ENCODE measurements around the gene MEG3.
A peak's percentile ranks its signal among the peaks of the same experiment; 100 is the strongest.

Gene MEG3

GRCh38 chr14:100834082-100834793 is 8.3 kb downstream of the MEG3 start:
- H3K27me3 Mint-ChIP-seq (ENCODE audit: low read depth) = peaks cover 11% of the 10 kb centered on the region
- TF ChIP-seq CTCF (IDR thresholded peaks at IDR 0.05; ENCODE audit: unreplicated experiment in 3 of 3) = no peak
- H3K9me3 Mint-ChIP-seq = peaks cover 2% of the 10 kb centered on the region
- no peak overlapping the region for H3K4me3 Mint-ChIP-seq
- H3K27ac Mint-ChIP-seq = peak overlapping the region in 1 of 3 experiments; percentile 54
- H3K4me1 Mint-ChIP-seq = peaks cover 61% of the 10 kb centered on the region
- H3K36me3 Mint-ChIP-seq (ENCODE audit: low read depth) = no peaks in the 10 kb centered on the region

GRCh38 chr14:100834794-100835547 is 9.1 kb downstream of the MEG3 start:
- peak overlapping the region in 1 of 3 experiments; percentile 15 for H3K27ac Mint-ChIP-seq
- TF ChIP-seq CTCF (IDR thresholded peaks at IDR 0.05; ENCODE audit: unreplicated experiment in 3 of 3) = no peak
- no peaks in the 10 kb centered on the region for H3K9me3 Mint-ChIP-seq
- no peak overlapping the region for H3K4me3 Mint-ChIP-seq
- H3K4me1 Mint-ChIP-seq = peaks cover 61% of the 10 kb centered on the region
- no peaks in the 10 kb centered on the region for H3K36me3 Mint-ChIP-seq (ENCODE audit: low read depth)
- peaks cover 11% of the 10 kb centered on the region for H3K27me3 Mint-ChIP-seq (ENCODE audit: low read depth)

GRCh38 chr14:100835548-100836310 is 9.8 kb downstream of the MEG3 start:
- H3K36me3 Mint-ChIP-seq (ENCODE audit: low read depth) = no peaks in the 10 kb centered on the region
- TF ChIP-seq CTCF (IDR thresholded peaks at IDR 0.05; ENCODE audit: unreplicated experiment in 3 of 3) = no peak
- no peak overlapping the region for H3K4me3 Mint-ChIP-seq
- H3K9me3 Mint-ChIP-seq = no peaks in the 10 kb centered on the region
- peak overlapping the region in 2 of 3 experiments; percentile 15 for H3K27ac Mint-ChIP-seq
- H3K4me1 Mint-ChIP-seq = peaks cover 61% of the 10 kb centered on the region
- peaks cover 13% of the 10 kb centered on the region for H3K27me3 Mint-ChIP-seq (ENCODE audit: low read depth)

GRCh38 chr14:100836311-100836805 is 10.4 kb downstream of the MEG3 start:
- Mint-ChIP-seq H3K36me3 (ENCODE audit: low read depth) (no peaks in the 10 kb centered on the region), H3K4me1 (peaks cover 58% of the 10 kb centered on the region), H3K27me3 (ENCODE audit: low read depth) (peaks cover 14% of the 10 kb centered on the region), H3K4me3 (no peak overlapping the region), H3K27ac (peak overlapping the region in 2 of 3 experiments; percentile 86 to 90), H3K9me3 (no peaks in the 10 kb centered on the region)
- no peak for TF ChIP-seq CTCF (IDR thresholded peaks at IDR 0.05; ENCODE audit: unreplicated experiment in 3 of 3)

GRCh38 chr14:100836941-100837804 is 11.3 kb downstream of the MEG3 start:
- TF ChIP-seq CTCF (IDR thresholded peaks at IDR 0.05; ENCODE audit: unreplicated experiment in 3 of 3) = no peak
- Mint-ChIP-seq H3K4me1 (peaks cover 55% of the 10 kb centered on the region), H3K27me3 (ENCODE audit: low read depth) (peaks cover 14% of the 10 kb centered on the region), H3K4me3 (peak overlapping the region in 2 of 3 experiments; percentile 17 to 18), H3K36me3 (ENCODE audit: low read depth) (no peaks in the 10 kb centered on the region), H3K27ac (peak overlapping the region in 2 of 3 experiments; percentile 86 to 90), H3K9me3 (no peaks in the 10 kb centered on the region)
